H9 (cell line): ENCODE data around the gene ZNF318. TPM values are rescaled to one million over a fixed set of nuclear protein-coding genes. Genes with fewer than 3 reads are reported as not detected.

Source experiments
- DNase-seq: peaks from one replicate; pipeline ENCODE4 v3.0.0-alpha.2; 2017
- H2AFZ ChIP-seq: one replicate; pipeline ENCODE4 v1.6.1; 2013; ENCODE audit warnings: mild to moderate bottlenecking, low read length, control low read depth, moderate library complexity
- H2AK5ac ChIP-seq: 2 replicates; pipeline ENCODE4 v1.6.1; 2013; ENCODE audit warnings: low read length, control low read depth, mixed read lengths; ENCODE audit not compliant: insufficient read length
- H2BK120ac ChIP-seq: one replicate; pipeline ENCODE4 v1.6.1; 2013; ENCODE audit warnings: low read depth, mild to moderate bottlenecking, low read length, control low read depth, inconsistent platforms; ENCODE audit not compliant: poor library complexity, severe bottlenecking
- H2BK12ac ChIP-seq: 2 replicates; pipeline ENCODE4 v1.6.1; 2013; ENCODE audit warnings: low read length, control low read depth, mixed read lengths, low read depth; ENCODE audit not compliant: insufficient read length
- H2BK15ac ChIP-seq: 2 replicates; pipeline ENCODE4 v1.6.1; 2013; ENCODE audit warnings: low read depth, low read length, control low read depth
- H2BK20ac ChIP-seq: one replicate; pipeline ENCODE4 v1.6.1; 2013; ENCODE audit warnings: low read depth, mild to moderate bottlenecking, low read length, control low read depth, inconsistent platforms; ENCODE audit not compliant: poor library complexity, severe bottlenecking
- H2BK5ac ChIP-seq: 2 replicates; pipeline ENCODE4 v1.6.1; 2013; ENCODE audit warnings: low read length, control low read depth, mixed read lengths; ENCODE audit not compliant: insufficient read length
- H3K14ac ChIP-seq: 2 replicates; pipeline ENCODE4 v1.6.1; 2013; ENCODE audit warnings: low read length, control low read depth; ENCODE audit not compliant: insufficient read depth
- H3K18ac ChIP-seq: 2 replicates; pipeline ENCODE4 v1.6.1; 2013; ENCODE audit warnings: low read depth, mild to moderate bottlenecking, mixed read lengths, low read length, control low read depth; ENCODE audit not compliant: insufficient read length
- H3K23ac ChIP-seq: 2 replicates; pipeline ENCODE4 v1.6.1; 2013; ENCODE audit warnings: low read length, control low read depth, mixed read lengths, low read depth; ENCODE audit not compliant: insufficient read length
- H3K23me2 ChIP-seq: 2 replicates; pipeline ENCODE4 v1.6.1; 2013; ENCODE audit warnings: low read depth, mild to moderate bottlenecking, mixed read lengths, low read length, control low read depth; ENCODE audit not compliant: insufficient read length, poor library complexity, severe bottlenecking
- H3K27ac ChIP-seq: 2 replicates; pipeline ENCODE4 v1.5.1; 2013; ENCODE audit warnings: low read length, control low read depth, mixed read lengths, low read depth; ENCODE audit not compliant: insufficient read length
- H3K27me3 ChIP-seq: 2 replicates; pipeline ENCODE4 v1.6.1; 2013; ENCODE audit warnings: low read length, control low read depth, inconsistent platforms; ENCODE audit not compliant: insufficient read depth
- H3K4ac ChIP-seq: 2 replicates; pipeline ENCODE4 v1.6.1; 2013; ENCODE audit warnings: low read depth, mild to moderate bottlenecking, control low read depth, inconsistent platforms, low read length, moderate library complexity
- H3K4me1 ChIP-seq: 2 replicates; pipeline ENCODE4 v1.6.1; 2013; ENCODE audit warnings: low read length, control low read depth, inconsistent platforms; ENCODE audit not compliant: insufficient read depth
- H3K4me2 ChIP-seq: 2 replicates; pipeline ENCODE4 v1.6.1; 2013; ENCODE audit warnings: low read length, control low read depth, mixed read lengths; ENCODE audit not compliant: insufficient read length, insufficient read depth
- H3K56ac ChIP-seq: 2 replicates; pipeline ENCODE4 v1.6.1; 2013; ENCODE audit warnings: low read depth, mild to moderate bottlenecking, mixed read lengths, low read length, control low read depth; ENCODE audit not compliant: insufficient read length
- H3K79me1 ChIP-seq: 2 replicates; pipeline ENCODE4 v1.6.1; 2013; ENCODE audit warnings: low read depth, mild to moderate bottlenecking, moderate library complexity, low read length, control low read depth, inconsistent platforms; ENCODE audit not compliant: insufficient read depth, poor library complexity, severe bottlenecking
- H3K79me2 ChIP-seq: 2 replicates; pipeline ENCODE4 v1.6.1; 2013; ENCODE audit warnings: low read length, control low read depth, inconsistent platforms; ENCODE audit not compliant: insufficient read depth
- H3K9ac ChIP-seq: 2 replicates; pipeline ENCODE4 v1.6.1; 2013; ENCODE audit warnings: low read length, control low read depth, mixed read lengths; ENCODE audit not compliant: insufficient read length; ENCODE audit errors: extremely low read depth
- H3K9me3 ChIP-seq: one replicate; pipeline ENCODE4 v1.6.1; 2013; ENCODE audit warnings: low read depth, low read length, inconsistent platforms; ENCODE audit not compliant: control insufficient read depth
- H3T11ph ChIP-seq: one replicate; pipeline ENCODE4 v1.6.1; 2013; ENCODE audit warnings: mild to moderate bottlenecking, low read length, control low read depth, inconsistent platforms
- H4K20me1 ChIP-seq: one replicate; pipeline ENCODE4 v1.6.1; 2013; ENCODE audit not compliant: control insufficient read depth, insufficient read length, insufficient read depth
- H4K5ac ChIP-seq: 2 replicates; pipeline ENCODE4 v1.6.1; 2013; ENCODE audit warnings: low read depth, mild to moderate bottlenecking, mixed read lengths, low read length, control low read depth; ENCODE audit not compliant: insufficient read length
- H4K8ac ChIP-seq: replicated peaks from 2 replicates; pipeline ENCODE4 v1.6.1; 2013; ENCODE audit warnings: low read length, control low read depth, mixed read lengths, low read depth; ENCODE audit not compliant: insufficient read length
- H4K91ac ChIP-seq: 2 replicates; pipeline ENCODE4 v1.6.1; 2013; ENCODE audit warnings: low read depth, mild to moderate bottlenecking, moderate library complexity, mixed read lengths, low read length, control low read depth; ENCODE audit not compliant: insufficient read length
- H3K27ac Mint-ChIP-seq, 3 experiments: 2 replicates in 2 of 3; 3 replicates in 1 of 3; pipeline ENCODE4 v1.8.0; 2020 to 2021; ENCODE audit warnings: mixed read lengths in 3 of 3, mild to moderate bottlenecking in 1 of 3, moderate library complexity in 1 of 3
- H3K27me3 Mint-ChIP-seq: 2 replicates; pipeline ENCODE4 v1.8.0; 2021; ENCODE audit warnings: low read depth, mild to moderate bottlenecking, moderate library complexity, mixed read lengths
- H3K36me3 Mint-ChIP-seq, 3 experiments: 2 replicates in 2 of 3; 3 replicates in 1 of 3; pipeline ENCODE4 v1.8.0; 2020 to 2021; ENCODE audit warnings: low read depth in 3 of 3, mixed read lengths in 3 of 3; ENCODE audit not compliant: insufficient read depth in 1 of 3
- H3K4me1 Mint-ChIP-seq, 2 experiments: 2 replicates each; pipeline ENCODE4 v1.8.0; 2020; ENCODE audit warnings: mixed read lengths in 2 of 2
- H3K4me3 Mint-ChIP-seq, 2 experiments: 2 replicates in 1 of 2; 3 replicates in 1 of 2; pipeline ENCODE4 v1.8.0; 2020 to 2021; ENCODE audit warnings: mild to moderate bottlenecking in 2 of 2, mixed read lengths in 2 of 2, moderate library complexity in 1 of 2
- H3K9me3 Mint-ChIP-seq, 2 experiments: 2 replicates in 1 of 2; 3 replicates in 1 of 2; pipeline ENCODE4 v1.8.0; 2020; ENCODE audit warnings: mild to moderate bottlenecking in 2 of 2, mixed read lengths in 2 of 2, moderate library complexity in 1 of 2
- WGBS: extraction: QIAGEN DNeasy Blood & Tissue Kit; methylation state at CpG from one replicate; pipeline ENCODE4 v1.1.7; 2013; ENCODE audit warnings: missing lambda C conversion rate, low lambda C conversion rate, mixed read lengths; ENCODE audit not compliant: insufficient read length; ENCODE audit errors: extremely low coverage; 5-methylcytosine and 5-hydroxymethylcytosine counted together
- total RNA-seq: library from RNA; stranded (reverse); gene quantifications from 2 replicates; pipeline ENCODE4 v1.2.1, GENCODE V29; 2021
- TF ChIP-seq, protein P1 (sequence below): fragments of 200-600 bp; sonication (generic); conservative IDR thresholded peaks from 3 replicates; pipeline ENCODE4 v1.8.0; 2021; ENCODE audit warnings: antibody characterized with exemption, mild to moderate bottlenecking

The ZNF318 gene
- total RNA-seq, 1 experiment from 2014 or later = 16.3 TPM

DNA sequence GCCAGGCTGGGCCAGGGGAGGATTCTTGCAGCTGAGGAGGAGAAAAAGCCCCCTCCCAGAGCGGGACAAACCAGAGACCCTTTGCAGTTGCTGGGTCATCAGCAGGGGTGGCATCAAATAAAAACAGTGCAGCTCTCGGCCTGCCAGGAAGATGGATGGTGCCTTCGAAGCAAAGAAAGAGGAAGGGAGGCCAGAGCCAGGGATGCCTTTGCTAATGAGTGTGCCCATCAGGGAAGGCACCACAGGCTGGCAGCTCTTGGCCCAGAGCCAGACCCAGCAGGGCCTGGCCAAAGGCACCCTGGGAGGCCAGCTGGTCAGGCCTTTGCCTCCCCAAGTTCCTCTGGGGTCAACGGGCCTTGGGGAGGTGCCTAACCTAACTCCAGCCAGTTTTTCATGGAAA lies 26.3 kb upstream of the ZNF318 start:
- no peaks in the 10 kb centered on the region for H3K79me2 ChIP-seq
- TF ChIP-seq, protein P1, sequence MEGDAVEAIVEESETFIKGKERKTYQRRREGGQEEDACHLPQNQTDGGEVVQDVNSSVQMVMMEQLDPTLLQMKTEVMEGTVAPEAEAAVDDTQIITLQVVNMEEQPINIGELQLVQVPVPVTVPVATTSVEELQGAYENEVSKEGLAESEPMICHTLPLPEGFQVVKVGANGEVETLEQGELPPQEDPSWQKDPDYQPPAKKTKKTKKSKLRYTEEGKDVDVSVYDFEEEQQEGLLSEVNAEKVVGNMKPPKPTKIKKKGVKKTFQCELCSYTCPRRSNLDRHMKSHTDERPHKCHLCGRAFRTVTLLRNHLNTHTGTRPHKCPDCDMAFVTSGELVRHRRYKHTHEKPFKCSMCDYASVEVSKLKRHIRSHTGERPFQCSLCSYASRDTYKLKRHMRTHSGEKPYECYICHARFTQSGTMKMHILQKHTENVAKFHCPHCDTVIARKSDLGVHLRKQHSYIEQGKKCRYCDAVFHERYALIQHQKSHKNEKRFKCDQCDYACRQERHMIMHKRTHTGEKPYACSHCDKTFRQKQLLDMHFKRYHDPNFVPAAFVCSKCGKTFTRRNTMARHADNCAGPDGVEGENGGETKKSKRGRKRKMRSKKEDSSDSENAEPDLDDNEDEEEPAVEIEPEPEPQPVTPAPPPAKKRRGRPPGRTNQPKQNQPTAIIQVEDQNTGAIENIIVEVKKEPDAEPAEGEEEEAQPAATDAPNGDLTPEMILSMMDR = no peak
- Mint-ChIP-seq H3K9me3 (no peaks in the 10 kb centered on the region), H3K36me3 (no peaks in the 10 kb centered on the region), H3K4me3 (no peak overlapping the region), H3K27ac (no peak overlapping the region), H3K4me1 (peaks cover 18 to 29% of the 10 kb centered on the region in 2 experiments), H3K27me3 (peaks cover 6% of the 10 kb centered on the region)
- no peak overlapping the region for H4K5ac ChIP-seq
- H3K27me3 ChIP-seq = no peaks in the 10 kb centered on the region
- H2BK120ac ChIP-seq = no peak overlapping the region
- H3K9me3 ChIP-seq = no peaks in the 10 kb centered on the region
- no peak overlapping the region for H4K91ac ChIP-seq
- no peak overlapping the region for H3K4ac ChIP-seq
- no peak for DNase-seq
- no peak overlapping the region for H3K4me2 ChIP-seq
- H2BK15ac ChIP-seq = no peak overlapping the region
- H3K79me1 ChIP-seq = no peaks in the 10 kb centered on the region
- H3K27ac ChIP-seq = no peak overlapping the region
- no peak overlapping the region for H3K18ac ChIP-seq
- no CpG with 5 or more reads among the region's 4 CpGs for WGBS
- H2BK12ac ChIP-seq = no peak overlapping the region
- no peak overlapping the region for H3K9ac ChIP-seq
- H3T11ph ChIP-seq = no peak overlapping the region
- no peak overlapping the region for H3K23ac ChIP-seq
- no peak overlapping the region for H3K14ac ChIP-seq
- no peaks in the 10 kb centered on the region for H3K23me2 ChIP-seq
- no peak overlapping the region for H2BK5ac ChIP-seq
- no peak overlapping the region for H2AFZ ChIP-seq
- no peak overlapping the region for H2AK5ac ChIP-seq
- H2BK20ac ChIP-seq = no peak overlapping the region
- H3K56ac ChIP-seq = no peak overlapping the region
- no peaks in the 10 kb centered on the region; the same call in 1 of the 2 replicates for H3K4me1 ChIP-seq
- H4K8ac ChIP-seq = no peak overlapping the region
- H4K20me1 ChIP-seq = no peaks in the 10 kb centered on the region
